AG09309 (cell line): ENCODE results near the gene ZAP70.
"Not testable (repeated sequence)": the region's sequence is repeated elsewhere in the genome, so short reads cannot be mapped to it uniquely, and the experiment has no call there.

Experiments
- DNase-seq: peaks from one replicate; pipeline ENCODE4 v3.0.0-alpha.2; 2010; ENCODE audit warnings: low read depth
- H3K4me3 ChIP-seq: 2 replicates; pipeline ENCODE4 v1.5.1; 2011; ENCODE audit warnings: mild to moderate bottlenecking, low read depth, low read length, moderate library complexity; ENCODE audit not compliant: control insufficient read depth
- TF ChIP-seq, protein P1 (sequence below): IDR thresholded peaks from 2 replicates; pipeline ENCODE4 v1.5.1; 2011; ENCODE audit warnings: mild to moderate bottlenecking, low read depth, low read length, inconsistent platforms; ENCODE audit not compliant: insufficient read depth, control insufficient read depth; ENCODE audit errors: missing control alignments

The ZAP70 gene

GRCh38 chr2:97671526-97671925 is 41.9 kb upstream of the ZAP70 start:
- no peak for DNase-seq
- TF ChIP-seq, protein P1, sequence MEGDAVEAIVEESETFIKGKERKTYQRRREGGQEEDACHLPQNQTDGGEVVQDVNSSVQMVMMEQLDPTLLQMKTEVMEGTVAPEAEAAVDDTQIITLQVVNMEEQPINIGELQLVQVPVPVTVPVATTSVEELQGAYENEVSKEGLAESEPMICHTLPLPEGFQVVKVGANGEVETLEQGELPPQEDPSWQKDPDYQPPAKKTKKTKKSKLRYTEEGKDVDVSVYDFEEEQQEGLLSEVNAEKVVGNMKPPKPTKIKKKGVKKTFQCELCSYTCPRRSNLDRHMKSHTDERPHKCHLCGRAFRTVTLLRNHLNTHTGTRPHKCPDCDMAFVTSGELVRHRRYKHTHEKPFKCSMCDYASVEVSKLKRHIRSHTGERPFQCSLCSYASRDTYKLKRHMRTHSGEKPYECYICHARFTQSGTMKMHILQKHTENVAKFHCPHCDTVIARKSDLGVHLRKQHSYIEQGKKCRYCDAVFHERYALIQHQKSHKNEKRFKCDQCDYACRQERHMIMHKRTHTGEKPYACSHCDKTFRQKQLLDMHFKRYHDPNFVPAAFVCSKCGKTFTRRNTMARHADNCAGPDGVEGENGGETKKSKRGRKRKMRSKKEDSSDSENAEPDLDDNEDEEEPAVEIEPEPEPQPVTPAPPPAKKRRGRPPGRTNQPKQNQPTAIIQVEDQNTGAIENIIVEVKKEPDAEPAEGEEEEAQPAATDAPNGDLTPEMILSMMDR = no peak

GRCh38 chr2:97672606-97673140 is 40.7 kb upstream of the ZAP70 start:
- not testable (repeated sequence) for DNase-seq, H3K4me3 ChIP-seq

More at GRCh38 chr2:97671526-97671925, 41.9 kb upstream of the ZAP70 start:
- no peak overlapping the region for H3K4me3 ChIP-seq

- no peak overlapping the region for H3K4me3 ChIP-seq
- DNase-seq = no peak
- TF ChIP-seq, protein P1 = no peak
These were observed 40.0 kb upstream of the ZAP70 start for GRCh38 chr2:97673182-97673914.

GRCh38 chr2:97673915-97674283 is 39.5 kb upstream of the ZAP70 start:
- TF ChIP-seq, protein P1 = no peak
- no peak for DNase-seq
- no peak overlapping the region for H3K4me3 ChIP-seq

- TF ChIP-seq, protein P1 = no peak
- no peak for DNase-seq
- H3K4me3 ChIP-seq = no peak overlapping the region
These were observed 37.8 kb upstream of the ZAP70 start for GRCh38 chr2:97675430-97676113.

GRCh38 chr2:97676620-97677019 is 36.8 kb upstream of the ZAP70 start:
- no peak for DNase-seq
- no peak overlapping the region for H3K4me3 ChIP-seq
- TF ChIP-seq, protein P1 = no peak

GRCh38 chr2:97677480-97677879 is 35.9 kb upstream of the ZAP70 start:
- H3K4me3 ChIP-seq = no peak overlapping the region
- TF ChIP-seq, protein P1 = no peak
- DNase-seq = no peak
